Liver (tissue), 9 donors: ENCODE results near the gene MAPKAPK2. TPM values are rescaled to one million over a fixed set of nuclear protein-coding genes. Genes with fewer than 3 reads are reported as not detected.
A peak's percentile ranks its signal among the peaks of the same experiment; 100 is the strongest.

Experiments
- DNase-seq: peaks from one replicate; pipeline ENCODE4 v3.0.0-alpha.2; 2017; ENCODE audit warnings: low spot score
- H3K27ac ChIP-seq, 2 donors: one replicate each; pipeline ENCODE4 v1.7.0; 2013; ENCODE audit warnings: inconsistent platforms in 2 of 2, low read length in 2 of 2, control low read depth in 1 of 2, low read depth in 1 of 2, mild to moderate bottlenecking in 1 of 2
- H3K27me3 ChIP-seq, 4 donors: one replicate each; pipeline versions ENCODE4 v1.6.1 to v1.7.0; 2013; ENCODE audit warnings: low read length in 3 of 4, inconsistent platforms in 1 of 4, mild to moderate bottlenecking in 1 of 4, moderate library complexity in 1 of 4; ENCODE audit not compliant: control insufficient read depth in 4 of 4, insufficient read depth in 4 of 4
- H3K36me3 ChIP-seq, 4 donors: one replicate each; pipeline versions ENCODE4 v1.6.1 to v1.7.0; 2013; ENCODE audit warnings: low read length in 3 of 4, mild to moderate bottlenecking in 3 of 4, low read depth in 1 of 4, moderate library complexity in 1 of 4; ENCODE audit not compliant: control insufficient read depth in 4 of 4, insufficient read depth in 3 of 4
- H3K4me1 ChIP-seq, 4 donors: one replicate each; pipeline versions ENCODE4 v1.6.1 to v1.7.0; 2013; ENCODE audit warnings: low read length in 3 of 4, mild to moderate bottlenecking in 3 of 4, moderate library complexity in 1 of 4; ENCODE audit not compliant: control insufficient read depth in 4 of 4, insufficient read depth in 4 of 4
- H3K4me3 ChIP-seq, 3 donors: one replicate each; pipeline versions ENCODE4 v1.6.1 to v1.7.0; 2013; ENCODE audit warnings: low read length in 3 of 3, control low read depth in 1 of 3, low read depth in 1 of 3, mild to moderate bottlenecking in 1 of 3
- H3K9ac ChIP-seq, 2 donors: one replicate each; pipeline ENCODE4 v1.7.0; 2013; ENCODE audit warnings: low read length in 2 of 2, mild to moderate bottlenecking in 2 of 2, moderate library complexity in 2 of 2, control low read depth in 1 of 2, low read depth in 1 of 2
- H3K9me3 ChIP-seq, 4 donors: one replicate each; pipeline versions ENCODE4 v1.6.1 to v1.7.0; 2013; ENCODE audit warnings: low read length in 3 of 4; ENCODE audit not compliant: control insufficient read depth in 4 of 4
- ATF3 ChIP-seq: IDR thresholded peaks from 2 replicates; pipeline ENCODE4 v1.6.1; 2016; ENCODE audit warnings: antibody characterized with exemption
- CTCF ChIP-seq: fragments of 150-350 bp; IDR thresholded peaks from 2 replicates; pipeline ENCODE4 v1.5.1; 2017; ENCODE audit warnings: improper control_type of control experiment, low read depth, low read length; ENCODE audit not compliant: missing input control
- EGR1 ChIP-seq, 2 donors: IDR thresholded peaks; 2 replicates each; pipeline ENCODE4 v1.6.1; 2016 to 2018; ENCODE audit warnings: antibody characterized with exemption in 2 of 2, low read depth in 2 of 2
- FOXA1 ChIP-seq: IDR thresholded peaks from 2 replicates; pipeline ENCODE4 v1.6.1; 2016; ENCODE audit warnings: antibody characterized with exemption
- FOXA2 ChIP-seq: IDR thresholded peaks from 2 replicates; pipeline ENCODE4 v1.6.1; 2016; ENCODE audit warnings: antibody characterized with exemption
- GABPA ChIP-seq, 2 donors: IDR thresholded peaks in 1 of 2; conservative IDR thresholded peaks in 1 of 2; 2 replicates each; pipeline ENCODE4 v1.6.1; 2016; ENCODE audit warnings: antibody characterized with exemption in 2 of 2, mild to moderate bottlenecking in 1 of 2, moderate library complexity in 1 of 2
- HNF4A ChIP-seq, 2 donors: conservative IDR thresholded peaks; 2 replicates each; pipeline ENCODE4 v1.6.1; 2016; ENCODE audit warnings: antibody characterized with exemption in 2 of 2, mild to moderate bottlenecking in 2 of 2
- HNF4G ChIP-seq: IDR thresholded peaks from 2 replicates; pipeline ENCODE4 v1.6.1; 2016; ENCODE audit warnings: antibody characterized with exemption
- JUND ChIP-seq, 2 donors: IDR thresholded peaks; 2 replicates each; pipeline ENCODE4 v1.6.1; 2016; ENCODE audit warnings: antibody characterized with exemption in 2 of 2
- MAX ChIP-seq: IDR thresholded peaks from 2 replicates; pipeline ENCODE4 v1.6.1; 2016; ENCODE audit warnings: antibody characterized with exemption
- NR2F2 ChIP-seq: IDR thresholded peaks from 2 replicates; pipeline ENCODE4 v1.6.1; 2016; ENCODE audit warnings: antibody characterized with exemption
- RAD21 ChIP-seq, 2 donors: IDR thresholded peaks; 2 replicates each; pipeline ENCODE4 v1.6.1; 2016; ENCODE audit warnings: antibody characterized with exemption in 2 of 2, mild to moderate bottlenecking in 2 of 2
- REST ChIP-seq: IDR thresholded peaks from 2 replicates; pipeline ENCODE4 v1.6.1; 2016; ENCODE audit warnings: antibody characterized with exemption, mild to moderate bottlenecking
- RXRA ChIP-seq, 2 donors: IDR thresholded peaks; 2 replicates each; pipeline ENCODE4 v1.6.1; 2017 to 2018; ENCODE audit warnings: antibody characterized with exemption in 2 of 2, mild to moderate bottlenecking in 1 of 2
- SP1 ChIP-seq: IDR thresholded peaks from 2 replicates; pipeline ENCODE4 v1.6.1; 2018; ENCODE audit warnings: antibody characterized with exemption, mild to moderate bottlenecking
- TAF1 ChIP-seq: conservative IDR thresholded peaks from 2 replicates; pipeline ENCODE4 v1.6.1; 2016; ENCODE audit warnings: antibody characterized with exemption, mild to moderate bottlenecking
- YY1 ChIP-seq: IDR thresholded peaks from 2 replicates; pipeline ENCODE4 v1.6.1; 2016; ENCODE audit warnings: antibody characterized with exemption, mild to moderate bottlenecking
- ZBTB33 ChIP-seq: IDR thresholded peaks from 2 replicates; pipeline ENCODE4 v1.6.1; 2016; ENCODE audit warnings: antibody characterized with exemption
- WGBS: extraction: QIAGEN DNeasy Blood & Tissue Kit; methylation state at CpG from one replicate; pipeline ENCODE4 v1.1.7; 2013; 5-methylcytosine and 5-hydroxymethylcytosine counted together
- polyA plus RNA-seq, 2 donors: library from polyadenylated mRNA; stranded (reverse) in 1 of 2; unstranded in 1 of 2; fragments of 200-250 nt in 1 of 2; fragments of >200 nt in 1 of 2; fragmentation: Nextera tagmentation in 1 of 2; extraction: Ambion mirVana in 1 of 2; gene quantifications; one replicate each; pipeline versions ENCODE4 v1.2.1 to v1.2.3, GENCODE V29; 2013 to 2015
- total RNA-seq, 2 donors: library from RNA; depleted of rRNA; stranded (reverse); fragments of >200 nt; gene quantifications; one replicate each; pipeline ENCODE4 v1.2.3, GENCODE V29; 2014
- donor health status: healthy.
- donor health status: healthy.
- donor health status: healthy.
- donor health status: healthy.
- donor health status: healthy.

Gene MAPKAPK2
- total and polyA plus RNA-seq, 4 donors, result 7.5 to 24.5 (median 14.7) TPM

- Histone ChIP-seq H3K4me3 (no peak overlapping the region), H3K27me3 (no peaks in the 10 kb centered on the region), H3K9me3 (no peaks in the 10 kb centered on the region), H3K36me3 (peaks cover 0 to 3% (median 0%) of the 10 kb centered on the region in 4 donors), H3K4me1 (peaks cover 18 to 51% (median 27%) of the 10 kb centered on the region in 4 donors), H3K9ac (no peak overlapping the region), H3K27ac (peak overlapping the region; percentile 78 to 91)
- DNase-seq, result no peak
- 11% methylated on average over 4 of the region's 4 CpGs for WGBS
- TF ChIP-seq ATF3, result peak; percentile 37
- peak; percentile 83 for TF ChIP-seq MAX
- peak; percentile 47 for TF ChIP-seq REST
- peak; percentile 29 to 56 for TF ChIP-seq RAD21 (IDR thresholded peaks at IDR 0.05)
- TF ChIP-seq JUND (IDR thresholded peaks at IDR 0.05), result peak; percentile 31 to 67
- TF ChIP-seq GABPA (IDR thresholded peaks at IDR 0.05 in 1 of 2, conservative IDR thresholded peaks at IDR 0.05 in 1 of 2), result peak in 1 of 2 donors; percentile 80
- peak; percentile 74 for TF ChIP-seq YY1
- peak; percentile 36 for TF ChIP-seq HNF4G
- TF ChIP-seq NR2F2, result peak; percentile 74
- no peak for TF ChIP-seq FOXA1
- TF ChIP-seq CTCF, result no peak
- peak; percentile 92 to 97 for TF ChIP-seq RXRA (IDR thresholded peaks at IDR 0.05)
- TF ChIP-seq EGR1 (IDR thresholded peaks at IDR 0.05; ENCODE audit: low read depth in 2 of 2), result peak in 1 of 2 donors; percentile 62
- peak; percentile 52 for TF ChIP-seq SP1
- no peak for TF ChIP-seq FOXA2
- peak; percentile 65 for TF ChIP-seq ZBTB33
- TF ChIP-seq HNF4A (conservative IDR thresholded peaks at IDR 0.05), result peak; percentile 82 to 89
- no peak for TF ChIP-seq TAF1
These were observed 14.9 kb downstream of the MAPKAPK2 start for GRCh38 chr1:206699626-206700025.
